ENCODE results near the gene ZPR1. TPM values are rescaled to one million over a fixed set of nuclear protein-coding genes. Genes with fewer than 3 reads are reported as not detected.

ZPR1 gene
- total RNA-seq, 1 experiment from 2014 or later = 29.6 TPM

- no peaks in the 10 kb centered on the region for H3K36me3 ChIP-seq (ENCODE audit: low read depth)
- BruUV-seq (replicated peaks) = no TSS peak
- H3K27me3 ChIP-seq (ENCODE audit: insufficient read depth, low read depth) = peaks cover 95% of the 10 kb centered on the region
- H3K9me3 ChIP-seq (ENCODE audit: insufficient read depth, low read depth) = no peaks in the 10 kb centered on the region
- no peaks in the 10 kb centered on the region for H3K79me2 ChIP-seq (ENCODE audit: low read depth)
- H3K9me2 ChIP-seq (ENCODE audit: insufficient read depth) = no peaks in the 10 kb centered on the region
- TF ChIP-seq EZH2 (IDR thresholded peaks at IDR 0.05; ENCODE audit: low read depth) (no peak), CTCF (conservative IDR thresholded peaks at IDR 0.05) (no peak)
- H4K20me1 ChIP-seq (ENCODE audit: insufficient read depth) = no peaks in the 10 kb centered on the region
- no peaks in the 10 kb centered on the region for H3K4me1 ChIP-seq (replicated peaks; ENCODE audit: insufficient read depth)
- ChIA-PET POLR2A (ENCODE audit: unreplicated experiment) (no interaction called here), CTCF (no interaction called here)
- no peak overlapping the region for H2AFZ ChIP-seq
- intact Hi-C loops (cut with micrococcal nuclease; ENCODE audit: unreplicated experiment) = no loop called here
- peak in 1 of 2 experiments; percentile 12 for DNase-seq
- no peaks in the 10 kb centered on the region for H3F3A ChIP-seq (ENCODE audit: insufficient read depth, low read depth)
- no peak overlapping the region for H3K27ac ChIP-seq
- no peak overlapping the region for H3K4me2 ChIP-seq
- no peak overlapping the region for H3K4me3 ChIP-seq
These were observed 62.2 kb downstream of the ZPR1 start for GRCh38 chr11:116725434-116726221.

- intact Hi-C loops (cut with micrococcal nuclease; ENCODE audit: unreplicated experiment) = no loop called here
- CTCF ChIA-PET = no interaction called here
These were observed 63.0 kb downstream of the ZPR1 start for GRCh38 chr11:116724813-116725212.

More at GRCh38 chr11:116724813-116725212, 63.0 kb downstream of the ZPR1 start:
- Histone ChIP-seq H3K27ac (no peak overlapping the region), H3K9me3 (ENCODE audit: insufficient read depth, low read depth) (no peaks in the 10 kb centered on the region), H2AFZ (no peak overlapping the region), H3F3A (ENCODE audit: insufficient read depth, low read depth) (no peaks in the 10 kb centered on the region), H3K79me2 (ENCODE audit: low read depth) (no peaks in the 10 kb centered on the region), H3K36me3 (ENCODE audit: low read depth) (no peaks in the 10 kb centered on the region), H3K4me2 (no peak overlapping the region), H3K4me3 (no peak overlapping the region), H3K4me1 (replicated peaks; ENCODE audit: insufficient read depth) (no peaks in the 10 kb centered on the region), H4K20me1 (ENCODE audit: insufficient read depth) (no peaks in the 10 kb centered on the region), H3K9me2 (ENCODE audit: insufficient read depth) (no peaks in the 10 kb centered on the region), H3K27me3 (ENCODE audit: insufficient read depth, low read depth) (peaks cover 95% of the 10 kb centered on the region)
- no TSS peak for BruUV-seq (replicated peaks)
- POLR2A ChIA-PET (ENCODE audit: unreplicated experiment) = no interaction called here
- DNase-seq = no peak
- TF ChIP-seq CTCF (conservative IDR thresholded peaks at IDR 0.05) (no peak), EZH2 (IDR thresholded peaks at IDR 0.05; ENCODE audit: low read depth) (no peak)

Other genes starting within 250 kb of the ZPR1 start
- 13.5 and 16.4 TPM in 2 replicates for gene BUD13, start 15.0 kb downstream of the ZPR1 start, total RNA-seq (2021)
- gene APOA5, start 3.9 kb upstream of the ZPR1 start, total RNA-seq (2021) = not detected in 2 replicates
- not detected in 2 replicates for gene APOA4, start 35.3 kb upstream of the ZPR1 start, total RNA-seq (2021)
- gene APOC3, start 41.9 kb upstream of the ZPR1 start, total RNA-seq (2021) = not detected in 2 replicates
- not detected in 2 replicates for gene APOA1, start 49.6 kb upstream of the ZPR1 start, total RNA-seq (2021)

All from PC-9 (cell line).